ENCODE measurements around the gene CPE.

DNA sequence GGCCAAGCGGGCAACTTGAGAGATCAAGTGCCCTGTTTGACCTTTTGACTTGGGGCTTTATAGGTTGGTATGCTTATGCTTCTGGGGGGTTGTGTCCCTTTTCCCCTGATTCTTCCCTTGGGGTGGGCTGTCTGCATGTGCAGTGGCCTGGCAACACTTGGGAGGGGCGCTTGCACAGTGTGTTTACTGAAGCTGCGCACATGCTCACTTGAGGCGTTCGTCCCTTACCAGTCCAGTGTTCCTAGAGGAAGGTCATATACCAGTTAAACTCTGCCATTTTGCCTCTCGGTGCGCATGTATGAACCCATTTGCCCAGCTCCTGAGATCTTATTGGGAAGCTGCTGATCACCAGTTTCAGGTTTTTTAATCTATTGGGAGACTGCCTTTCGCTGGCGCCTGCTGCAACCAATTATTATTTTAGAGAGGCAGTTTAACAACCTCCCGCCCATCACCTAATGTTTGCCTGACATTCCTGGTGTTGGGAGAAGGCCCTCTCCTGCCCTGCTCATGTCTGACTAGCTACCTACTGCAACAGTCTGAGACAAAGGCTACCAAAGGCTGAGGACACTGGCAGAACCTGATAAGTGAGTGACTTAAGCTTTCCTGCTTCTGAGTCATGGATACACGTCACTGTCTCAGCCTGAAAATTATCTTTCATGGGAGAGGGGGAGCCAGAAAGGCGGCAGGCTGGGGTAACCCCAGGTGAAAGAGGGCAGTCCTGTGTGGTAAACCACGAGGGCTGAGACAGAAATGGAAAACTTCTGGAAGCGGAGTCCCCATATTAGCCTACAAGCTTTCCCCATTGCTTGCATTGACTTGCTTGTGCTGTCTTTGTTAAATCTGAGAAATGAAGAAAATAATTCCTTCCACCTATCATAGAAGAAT, 97.6 kb downstream of the CPE start:
- TF ChIP-seq POLR2A (IDR thresholded peaks at IDR 0.05): no peak
- TF ChIP-seq, protein P1, sequence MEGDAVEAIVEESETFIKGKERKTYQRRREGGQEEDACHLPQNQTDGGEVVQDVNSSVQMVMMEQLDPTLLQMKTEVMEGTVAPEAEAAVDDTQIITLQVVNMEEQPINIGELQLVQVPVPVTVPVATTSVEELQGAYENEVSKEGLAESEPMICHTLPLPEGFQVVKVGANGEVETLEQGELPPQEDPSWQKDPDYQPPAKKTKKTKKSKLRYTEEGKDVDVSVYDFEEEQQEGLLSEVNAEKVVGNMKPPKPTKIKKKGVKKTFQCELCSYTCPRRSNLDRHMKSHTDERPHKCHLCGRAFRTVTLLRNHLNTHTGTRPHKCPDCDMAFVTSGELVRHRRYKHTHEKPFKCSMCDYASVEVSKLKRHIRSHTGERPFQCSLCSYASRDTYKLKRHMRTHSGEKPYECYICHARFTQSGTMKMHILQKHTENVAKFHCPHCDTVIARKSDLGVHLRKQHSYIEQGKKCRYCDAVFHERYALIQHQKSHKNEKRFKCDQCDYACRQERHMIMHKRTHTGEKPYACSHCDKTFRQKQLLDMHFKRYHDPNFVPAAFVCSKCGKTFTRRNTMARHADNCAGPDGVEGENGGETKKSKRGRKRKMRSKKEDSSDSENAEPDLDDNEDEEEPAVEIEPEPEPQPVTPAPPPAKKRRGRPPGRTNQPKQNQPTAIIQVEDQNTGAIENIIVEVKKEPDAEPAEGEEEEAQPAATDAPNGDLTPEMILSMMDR (IDR thresholded peaks at IDR 0.05): no peak
